Measurements from ENCODE around the gene ENDOU. TPM values are rescaled to one million over a fixed set of nuclear protein-coding genes. Genes with fewer than 3 reads are reported as not detected.

Gene ENDOU
- polyA plus RNA-seq, 3 donors: 0.17 to 0.40 TPM; not detected in 1

GRCh38 chr12:47737936-47738594 lies 12.8 kb upstream of the ENDOU start:
- intact Hi-C loops (cut with micrococcal nuclease): no loop called here
- TF ChIP-seq, protein P1, sequence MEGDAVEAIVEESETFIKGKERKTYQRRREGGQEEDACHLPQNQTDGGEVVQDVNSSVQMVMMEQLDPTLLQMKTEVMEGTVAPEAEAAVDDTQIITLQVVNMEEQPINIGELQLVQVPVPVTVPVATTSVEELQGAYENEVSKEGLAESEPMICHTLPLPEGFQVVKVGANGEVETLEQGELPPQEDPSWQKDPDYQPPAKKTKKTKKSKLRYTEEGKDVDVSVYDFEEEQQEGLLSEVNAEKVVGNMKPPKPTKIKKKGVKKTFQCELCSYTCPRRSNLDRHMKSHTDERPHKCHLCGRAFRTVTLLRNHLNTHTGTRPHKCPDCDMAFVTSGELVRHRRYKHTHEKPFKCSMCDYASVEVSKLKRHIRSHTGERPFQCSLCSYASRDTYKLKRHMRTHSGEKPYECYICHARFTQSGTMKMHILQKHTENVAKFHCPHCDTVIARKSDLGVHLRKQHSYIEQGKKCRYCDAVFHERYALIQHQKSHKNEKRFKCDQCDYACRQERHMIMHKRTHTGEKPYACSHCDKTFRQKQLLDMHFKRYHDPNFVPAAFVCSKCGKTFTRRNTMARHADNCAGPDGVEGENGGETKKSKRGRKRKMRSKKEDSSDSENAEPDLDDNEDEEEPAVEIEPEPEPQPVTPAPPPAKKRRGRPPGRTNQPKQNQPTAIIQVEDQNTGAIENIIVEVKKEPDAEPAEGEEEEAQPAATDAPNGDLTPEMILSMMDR (IDR thresholded peaks at IDR 0.05): no peak
- Histone ChIP-seq H3K27ac (ENCODE audit: low read depth in 1 of 2, low read length in 2 of 2) (no peak overlapping the region), H3K36me3 (replicated peaks in 1 of 2; ENCODE audit: control insufficient read depth in 1 of 2, insufficient read depth in 2 of 2, low read length in 2 of 2) (no peaks in the 10 kb centered on the region), H3K4me1 (ENCODE audit: control insufficient read depth in 1 of 2, insufficient read depth in 2 of 2, low read length in 2 of 2) (peaks cover 30 to 42% of the 10 kb centered on the region in 2 donors), H3K4me3 (replicated peaks in 1 of 3; ENCODE audit: low read depth in 2 of 3, low read length in 3 of 3) (no peak overlapping the region), H4K20me1 (ENCODE audit: insufficient read depth, low read length) (no peaks in the 10 kb centered on the region), H3K27me3 (ENCODE audit: control insufficient read depth in 2 of 2, insufficient read depth in 2 of 2, low read length in 2 of 2) (no peaks in the 10 kb centered on the region), H3K9me3 (replicated peaks in 1 of 2; ENCODE audit: control insufficient read depth in 1 of 2, insufficient read depth in 1 of 2, low read length in 2 of 2) (no peaks in the 10 kb centered on the region), H3K9ac (ENCODE audit: insufficient read depth, low read length, poor library complexity, severe bottlenecking) (no peak overlapping the region), H3K79me2 (ENCODE audit: insufficient read depth, low read length) (no peaks in the 10 kb centered on the region), H3K4me2 (replicated peaks; ENCODE audit: extremely low read depth, low read length, poor library complexity, severe bottlenecking) (no peak overlapping the region), H2AFZ (ENCODE audit: insufficient read depth, low read depth, low read length, poor library complexity, severe bottlenecking) (no peak overlapping the region)
- DNase-seq: no peak
- H3K4me1 Mint-ChIP-seq: peaks cover 48% of the 10 kb centered on the region
- peaks cover 0 to 2% of the 10 kb centered on the region in 2 donors for H3K36me3 Mint-ChIP-seq
- peaks cover 0 to 1% (median 0%) of the 10 kb centered on the region in 7 donors for H3K9me3 Mint-ChIP-seq
- peaks cover 6 to 11% (median 7%) of the 10 kb centered on the region in 3 donors for H3K27me3 Mint-ChIP-seq (ENCODE audit: low read depth in 3 of 3)
- WGBS (ENCODE audit: insufficient coverage): 96% methylated on average over 12 of the region's 17 CpGs
- no peak overlapping the region for H3K4me3 Mint-ChIP-seq
- peak overlapping the region in 1 of 7 donors; percentile 52 for H3K27ac Mint-ChIP-seq

- TF ChIP-seq, protein P1 (IDR thresholded peaks at IDR 0.05): no peak
- Mint-ChIP-seq H3K27me3 (ENCODE audit: low read depth in 3 of 3) (peaks cover 5 to 11% (median 7%) of the 10 kb centered on the region in 3 donors), H3K4me1 (peaks cover 54% of the 10 kb centered on the region), H3K9me3 (peaks cover 0 to 1% (median 0%) of the 10 kb centered on the region in 7 donors), H3K36me3 (peaks cover 0 to 2% of the 10 kb centered on the region in 2 donors), H3K27ac (peak overlapping the region in 1 of 7 donors; percentile 50), H3K4me3 (no peak overlapping the region)
- no peaks in the 10 kb centered on the region for H3K79me2 ChIP-seq (ENCODE audit: insufficient read depth, low read length)
- no peak overlapping the region for H2AFZ ChIP-seq (ENCODE audit: insufficient read depth, low read depth, low read length, poor library complexity, severe bottlenecking)
- peaks cover 40 to 52% of the 10 kb centered on the region in 2 donors for H3K4me1 ChIP-seq (ENCODE audit: control insufficient read depth in 1 of 2, insufficient read depth in 2 of 2, low read length in 2 of 2)
- no peak overlapping the region for H3K27ac ChIP-seq (ENCODE audit: low read depth in 1 of 2, low read length in 2 of 2)
- H3K4me3 ChIP-seq (replicated peaks in 1 of 3; ENCODE audit: low read depth in 2 of 3, low read length in 3 of 3): no peak overlapping the region
- H3K4me2 ChIP-seq (replicated peaks; ENCODE audit: extremely low read depth, low read length, poor library complexity, severe bottlenecking): no peak overlapping the region
- intact Hi-C loops (cut with micrococcal nuclease): no loop called here
- no peaks in the 10 kb centered on the region for H3K27me3 ChIP-seq (ENCODE audit: control insufficient read depth in 2 of 2, insufficient read depth in 2 of 2, low read length in 2 of 2)
- no peaks in the 10 kb centered on the region for H3K36me3 ChIP-seq (replicated peaks in 1 of 2; ENCODE audit: control insufficient read depth in 1 of 2, insufficient read depth in 2 of 2, low read length in 2 of 2)
- no peaks in the 10 kb centered on the region for H3K9me3 ChIP-seq (replicated peaks in 1 of 2; ENCODE audit: control insufficient read depth in 1 of 2, insufficient read depth in 1 of 2, low read length in 2 of 2)
- no peak for DNase-seq
- WGBS (ENCODE audit: insufficient coverage): 97% methylated on average over 13 of the region's 19 CpGs
- no peak overlapping the region for H3K9ac ChIP-seq (ENCODE audit: insufficient read depth, low read length, poor library complexity, severe bottlenecking)
- H4K20me1 ChIP-seq (ENCODE audit: insufficient read depth, low read length): no peaks in the 10 kb centered on the region
Observed at GRCh38 chr12:47736877-47737676, 11.8 kb upstream of the ENDOU start.
